Activated effector memory CD4-positive, alpha-beta T cell treated with anti-CD3 and anti-CD28 coated beads, Interleukin-2, amount 50 U/mL, for 16 hours (primary cell): ENCODE measurements around the gene AREL1.

Source experiments
- DNase-seq: peaks from one replicate; pipeline ENCODE4 v3.0.0-alpha.2; 2020

Gene AREL1

GRCh38 chr14:74655599-74656395, 57.1 kb downstream of the AREL1 start:
- DNase-seq, result no peak

- no peak for DNase-seq
Measured at GRCh38 chr14:74654931-74655330, 57.9 kb downstream of the AREL1 start.

GRCh38 chr14:74653386-74654138, 59.3 kb downstream of the AREL1 start:
- DNase-seq, result no peak

- no peak for DNase-seq
Measured at GRCh38 chr14:74652541-74652940, 60.3 kb downstream of the AREL1 start.

GRCh38 chr14:74650927-74651686, 61.8 kb downstream of the AREL1 start:
- DNase-seq, result no peak

GRCh38 chr14:74649673-74650072, 63.2 kb downstream of the AREL1 start:
- DNase-seq, result no peak

GRCh38 chr14:74649167-74649566, 63.7 kb downstream of the AREL1 start:
- no peak for DNase-seq

GRCh38 chr14:74648601-74649000, 64.3 kb downstream of the AREL1 start:
- DNase-seq, result no peak

- no peak for DNase-seq
Measured at GRCh38 chr14:74647678-74648461, 65.0 kb downstream of the AREL1 start.

- no peak for DNase-seq
Measured at GRCh38 chr14:74647061-74647677, 65.7 kb downstream of the AREL1 start.

GRCh38 chr14:74645756-74646470, 67.0 kb downstream of the AREL1 start:
- no peak for DNase-seq

GRCh38 chr14:74645244-74645643, 67.6 kb downstream of the AREL1 start:
- DNase-seq, result no peak

- DNase-seq, result no peak
Measured at GRCh38 chr14:74641601-74642391, 71.1 kb downstream of the AREL1 start.

GRCh38 chr14:74638966-74639365, 73.9 kb downstream of the AREL1 start:
- DNase-seq, result no peak

- no peak for DNase-seq
Measured at GRCh38 chr14:74638066-74638465, 74.8 kb downstream of the AREL1 start.

GRCh38 chr14:74637178-74637550, 75.7 kb downstream of the AREL1 start:
- no peak for DNase-seq

GRCh38 chr14:74636424-74637177, 76.3 kb downstream of the AREL1 start:
- DNase-seq, result no peak

- no peak for DNase-seq
Measured at GRCh38 chr14:74635847-74636246, 77.0 kb downstream of the AREL1 start.

- no peak for DNase-seq
Measured at GRCh38 chr14:74634964-74635363, 77.9 kb downstream of the AREL1 start.

GRCh38 chr14:74634481-74634880, 78.4 kb downstream of the AREL1 start:
- no peak for DNase-seq
